Uterus (tissue), 2 donors: ENCODE measurements around the gene MYBPC1.

ENCODE experiments used
- CTCF ChIP-seq, 4 experiments: fragments of 200-600 bp in 2 of 4; fragments of 450-650 bp in 2 of 4; sonication (generic) in 2 of 4; IDR thresholded peaks; one replicate each; pipeline ENCODE4 v1.5.1; 2016 to 2019; ENCODE audit warnings: antibody characterized with exemption in 4 of 4, mild to moderate bottlenecking in 2 of 4, moderate library complexity in 1 of 4
- POLR2A ChIP-seq, 2 donors: fragments of 450-650 bp; IDR thresholded peaks; one replicate each; pipeline ENCODE4 v1.6.1; 2016; ENCODE audit warnings: antibody characterized with exemption in 2 of 2, mild to moderate bottlenecking in 1 of 2, moderate library complexity in 1 of 2

GRCh38 chr12:101690544-101691098 is 95.8 kb downstream of the MYBPC1 start:
- TF ChIP-seq CTCF (IDR thresholded peaks at IDR 0.05), result no peak
- no peak for TF ChIP-seq POLR2A (IDR thresholded peaks at IDR 0.05)
